CD4-positive, alpha-beta T cell treated with Interleukin-17A for 1 hour (primary cell): Measurements from ENCODE around the gene HES1.

Experiments used
- DNase-seq: peaks from one replicate; pipeline ENCODE4 v3.0.0-alpha.2; 2020

Gene HES1

GRCh38 chr3:194103505-194103904 lies 32.4 kb upstream of the HES1 start:
- DNase-seq = peak; percentile 68

- DNase-seq = no peak
Measured at GRCh38 chr3:194103983-194104751, 31.8 kb upstream of the HES1 start.

GRCh38 chr3:194105292-194105691 lies 30.7 kb upstream of the HES1 start:
- DNase-seq = no peak

- no peak for DNase-seq
Measured at GRCh38 chr3:194107107-194107506, 28.8 kb upstream of the HES1 start.

- no peak for DNase-seq
Measured at GRCh38 chr3:194109192-194109863, 26.6 kb upstream of the HES1 start.

- no peak for DNase-seq
Measured at GRCh38 chr3:194110483-194110882, 25.5 kb upstream of the HES1 start.

- DNase-seq = no peak
Measured at GRCh38 chr3:194111336-194111735, 24.6 kb upstream of the HES1 start.

GRCh38 chr3:194112120-194113106 lies 23.5 kb upstream of the HES1 start:
- no peak for DNase-seq

- DNase-seq = no peak
Measured at GRCh38 chr3:194114123-194114522, 21.8 kb upstream of the HES1 start.

- no peak for DNase-seq
Measured at GRCh38 chr3:194117104-194117845, 18.7 kb upstream of the HES1 start.

GRCh38 chr3:194118920-194119319 lies 17.0 kb upstream of the HES1 start:
- no peak for DNase-seq

GRCh38 chr3:194119831-194120590 lies 15.9 kb upstream of the HES1 start:
- no peak for DNase-seq

GRCh38 chr3:194120789-194121770 lies 14.9 kb upstream of the HES1 start:
- DNase-seq = no peak

- no peak for DNase-seq
Measured at GRCh38 chr3:194121891-194122631, 13.9 kb upstream of the HES1 start.

- DNase-seq = no peak
Measured at GRCh38 chr3:194123726-194124125, 12.2 kb upstream of the HES1 start.

GRCh38 chr3:194124193-194124592 lies 11.8 kb upstream of the HES1 start:
- no peak for DNase-seq

GRCh38 chr3:194125442-194125841 lies 10.5 kb upstream of the HES1 start:
- no peak for DNase-seq

- DNase-seq = no peak
Measured at GRCh38 chr3:194126790-194127189, 9.2 kb upstream of the HES1 start.

- DNase-seq = no peak
Measured at GRCh38 chr3:194128202-194128918, 7.6 kb upstream of the HES1 start.
